GM23338 (cell line): ENCODE measurements around the gene ACOX3. TPM values are rescaled to one million over a fixed set of nuclear protein-coding genes. Genes with fewer than 3 reads are reported as not detected.

Source experiments
- ATAC-seq: fragments of 200-7000 bp; cut with Tn5 transposase; 3 replicates; pipeline ENCODE4 v1.9.1; 2020
- DNase-seq: peaks from one replicate; pipeline ENCODE4 v3.0.0-alpha.2; 2015; ENCODE audit warnings: low spot score
- H2AFZ ChIP-seq: fragments of 200-600 bp; sonication (generic); 2 replicates; pipeline ENCODE4 v1.8.0; 2016; ENCODE audit warnings: antibody characterized with exemption, mild to moderate bottlenecking, moderate library complexity
- H3F3A ChIP-seq: fragments of 200-600 bp; sonication (generic); replicated peaks from 2 replicates; pipeline ENCODE4 v1.8.0; 2017; ENCODE audit warnings: antibody characterized with exemption, mixed run types, low read depth
- H3K27ac ChIP-seq: fragments of 200-600 bp; sonication (generic); 2 replicates; pipeline ENCODE4 v1.6.1; 2016; ENCODE audit warnings: low read depth
- H3K27me3 ChIP-seq: fragments of 200-600 bp; sonication (generic); 2 replicates; pipeline ENCODE4 v1.8.0; 2016; ENCODE audit warnings: mild to moderate bottlenecking, mixed run types, moderate library complexity; ENCODE audit not compliant: insufficient read depth
- H3K36me3 ChIP-seq: fragments of 200-600 bp; sonication (generic); 2 replicates; pipeline ENCODE4 v1.8.0; 2016; ENCODE audit warnings: mild to moderate bottlenecking; ENCODE audit not compliant: insufficient read depth
- H3K4me1 ChIP-seq: fragments of 200-600 bp; sonication (generic); 2 replicates; pipeline ENCODE4 v1.8.0; 2016; ENCODE audit warnings: mild to moderate bottlenecking, moderate library complexity; ENCODE audit not compliant: insufficient read depth
- H3K4me2 ChIP-seq: fragments of 200-600 bp; sonication (generic); 2 replicates; pipeline ENCODE4 v1.7.1; 2017; ENCODE audit warnings: mixed run types
- H3K4me3 ChIP-seq: fragments of 200-600 bp; sonication (generic); 2 replicates; pipeline ENCODE4 v1.6.1; 2016; ENCODE audit warnings: mixed run types
- H3K79me2 ChIP-seq: fragments of 200-600 bp; sonication (generic); replicated peaks from 2 replicates; pipeline ENCODE4 v1.8.0; 2017; ENCODE audit warnings: mild to moderate bottlenecking; ENCODE audit not compliant: insufficient read depth
- H3K9me2 ChIP-seq: fragments of 200-600 bp; sonication (generic); 2 replicates; pipeline ENCODE4 v1.8.0; 2017; ENCODE audit not compliant: insufficient read depth
- H4K20me1 ChIP-seq: fragments of 200-600 bp; sonication (generic); replicated peaks from 2 replicates; pipeline ENCODE4 v1.8.0; 2017; ENCODE audit warnings: mild to moderate bottlenecking; ENCODE audit not compliant: insufficient read depth
- H3K27ac Mint-ChIP-seq: 2 replicates; pipeline ENCODE4 v1.8.0; 2020; ENCODE audit warnings: inconsistent platforms, mild to moderate bottlenecking, moderate library complexity, mixed read lengths
- H3K27me3 Mint-ChIP-seq: 3 replicates; pipeline ENCODE4 v1.8.0; 2022; ENCODE audit warnings: low read depth, mild to moderate bottlenecking, moderate library complexity, mixed read lengths, inconsistent platforms; ENCODE audit not compliant: insufficient read depth, poor library complexity
- H3K36me3 Mint-ChIP-seq: 3 replicates; pipeline ENCODE4 v1.8.0; 2021; ENCODE audit warnings: low read depth, mild to moderate bottlenecking, inconsistent platforms, moderate library complexity, mixed read lengths
- H3K4me1 Mint-ChIP-seq: 3 replicates; pipeline ENCODE4 v1.8.0; 2020; ENCODE audit warnings: mild to moderate bottlenecking, inconsistent platforms, mixed read lengths
- H3K4me3 Mint-ChIP-seq: 3 replicates; pipeline ENCODE4 v1.8.0; 2021; ENCODE audit warnings: moderate library complexity, mild to moderate bottlenecking, inconsistent platforms, mixed read lengths
- H3K9me3 Mint-ChIP-seq: 3 replicates; pipeline ENCODE4 v1.8.0; 2020; ENCODE audit warnings: moderate library complexity, mild to moderate bottlenecking, inconsistent platforms, mixed read lengths
- CREB1 ChIP-seq: fragments of 250-450 bp; sonication (Bioruptor Pico); IDR thresholded peaks from 2 replicates; pipeline ENCODE4 v1.5.0; 2020; ENCODE audit warnings: low read depth, mild to moderate bottlenecking, moderate library complexity
- EZH2 ChIP-seq: fragments of 200-600 bp; sonication (generic); IDR thresholded peaks from one replicate; pipeline ENCODE4 v1.8.0; 2017; ENCODE audit warnings: antibody characterized with exemption, mild to moderate bottlenecking, low read depth; ENCODE audit not compliant: unreplicated experiment
- EZH2phosphoT487 ChIP-seq: fragments of 200-600 bp; sonication (generic); IDR thresholded peaks from one replicate; pipeline ENCODE4 v1.8.1; 2018; ENCODE audit warnings: antibody characterized with exemption; ENCODE audit not compliant: unreplicated experiment
- JUNB ChIP-seq: IDR thresholded peaks from one replicate; pipeline ENCODE4 v1.6.1; 2016; ENCODE audit warnings: antibody characterized with exemption; ENCODE audit not compliant: unreplicated experiment
- NANOG ChIP-seq: IDR thresholded peaks from 2 replicates; pipeline ENCODE4 v1.6.1; 2016; ENCODE audit warnings: antibody characterized with exemption, borderline replicate concordance
- POLR2AphosphoS5 ChIP-seq: IDR thresholded peaks from 2 replicates; pipeline ENCODE4 v1.6.1; 2016; ENCODE audit warnings: antibody characterized with exemption, low read depth
- STAT1 ChIP-seq: IDR thresholded peaks from one replicate; pipeline ENCODE4 v1.6.1; 2016; ENCODE audit warnings: antibody characterized with exemption; ENCODE audit not compliant: unreplicated experiment
- ZNF114 ChIP-seq: fragments of 250-450 bp; sonication (Bioruptor Pico); IDR thresholded peaks from 2 replicates; pipeline ENCODE4 v1.5.0; 2020; ENCODE audit warnings: mild to moderate bottlenecking, moderate library complexity
- ZNF331 ChIP-seq: fragments of 250-450 bp; sonication (Bioruptor Pico); IDR thresholded peaks from 2 replicates; pipeline ENCODE4 v1.5.0; 2020; ENCODE audit warnings: low read depth, mild to moderate bottlenecking, moderate library complexity
- polyA plus RNA-seq: library from polyadenylated mRNA; unstranded; fragments of >200 nt; fragmentation: Nextera tagmentation; extraction: Ambion mirVana; gene quantifications from 2 replicates; pipeline ENCODE4 v1.2.1, GENCODE V29; 2016
- total RNA-seq: library from RNA; depleted of rRNA; stranded (reverse); fragments of >200 nt; shearing (Covaris generic); gene quantifications from 2 replicates; pipeline ENCODE4 v1.2.3, GENCODE V29; 2014
- TF ChIP-seq, protein P1 (sequence below): IDR thresholded peaks from 2 replicates; pipeline ENCODE4 v1.6.1; 2016; ENCODE audit warnings: antibody characterized with exemption
- TF ChIP-seq, protein P2 (sequence below): IDR thresholded peaks from one replicate; pipeline ENCODE4 v1.6.1; 2018; ENCODE audit warnings: antibody characterized with exemption; ENCODE audit not compliant: unreplicated experiment
- TF ChIP-seq, protein P3 (sequence below): fragments of 250-450 bp; sonication (Bioruptor Pico); IDR thresholded peaks from 2 replicates; pipeline ENCODE4 v1.5.0; 2020; ENCODE audit warnings: mild to moderate bottlenecking, moderate library complexity
- TF ChIP-seq, protein P4 (sequence below), 2 experiments: fragments of 200-600 bp in 1 of 2; sonication (generic) in 1 of 2; conservative IDR thresholded peaks; 2 replicates each; pipeline versions ENCODE4 v1.5.1 to v1.6.1; 2016 to 2017; ENCODE audit warnings: antibody characterized with exemption in 2 of 2, low read depth in 2 of 2, mild to moderate bottlenecking in 2 of 2, moderate library complexity in 1 of 2

ACOX3 gene
- total and polyA plus RNA-seq, 2 experiments from 2014 or later, result 6.4 to 17.2 TPM

DNA sequence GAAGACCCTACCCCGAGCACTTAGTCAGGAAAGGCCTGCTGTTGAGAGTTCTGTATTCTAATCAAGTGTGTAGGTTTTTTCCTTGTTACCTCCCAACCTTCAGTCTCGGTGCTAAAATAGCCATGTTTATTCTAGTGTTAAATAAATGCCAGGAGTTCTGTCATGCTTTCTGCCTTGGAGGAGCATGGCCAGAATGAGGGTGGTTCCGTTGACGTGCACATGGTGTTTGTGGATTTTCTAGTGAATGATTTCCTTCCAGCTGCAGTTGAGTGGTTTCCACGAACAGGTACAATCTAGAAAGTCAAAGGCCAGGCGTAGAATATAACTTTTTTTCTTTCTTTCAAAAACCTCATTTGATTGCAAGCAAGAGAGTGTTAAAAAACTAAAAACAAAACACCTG is 21.1 kb upstream of the ACOX3 start:
- Mint-ChIP-seq H3K4me1 (peaks cover 8% of the 10 kb centered on the region), H3K4me3 (no peak overlapping the region)

More for the DNA sequence above, 21.1 kb upstream of the ACOX3 start:
- H3K27me3 ChIP-seq, result no peaks in the 10 kb centered on the region
- no peaks in the 10 kb centered on the region for H3K4me1 ChIP-seq
- peaks cover 33% of the 10 kb centered on the region for H3K36me3 Mint-ChIP-seq
- H3K36me3 ChIP-seq, result peaks cover 9% of the 10 kb centered on the region; the same call in 1 of the 2 replicates
- peaks cover 9% of the 10 kb centered on the region; the same call in 1 of the 2 replicates for H4K20me1 ChIP-seq
- H3K9me3 Mint-ChIP-seq, result no peaks in the 10 kb centered on the region
- H3K9me2 ChIP-seq, result no peaks in the 10 kb centered on the region
- no peak for DNase-seq
- no peak for ATAC-seq
- H3K79me2 ChIP-seq, result no peaks in the 10 kb centered on the region
- no peak overlapping the region for H3K4me2 ChIP-seq
- H2AFZ ChIP-seq, result no peak overlapping the region
- H3K27me3 Mint-ChIP-seq, result peaks cover 6% of the 10 kb centered on the region
- no peaks in the 10 kb centered on the region for H3F3A ChIP-seq
- H3K27ac Mint-ChIP-seq, result no peak overlapping the region
- H3K27ac ChIP-seq, result no peak overlapping the region
- TF ChIP-seq, protein P1, sequence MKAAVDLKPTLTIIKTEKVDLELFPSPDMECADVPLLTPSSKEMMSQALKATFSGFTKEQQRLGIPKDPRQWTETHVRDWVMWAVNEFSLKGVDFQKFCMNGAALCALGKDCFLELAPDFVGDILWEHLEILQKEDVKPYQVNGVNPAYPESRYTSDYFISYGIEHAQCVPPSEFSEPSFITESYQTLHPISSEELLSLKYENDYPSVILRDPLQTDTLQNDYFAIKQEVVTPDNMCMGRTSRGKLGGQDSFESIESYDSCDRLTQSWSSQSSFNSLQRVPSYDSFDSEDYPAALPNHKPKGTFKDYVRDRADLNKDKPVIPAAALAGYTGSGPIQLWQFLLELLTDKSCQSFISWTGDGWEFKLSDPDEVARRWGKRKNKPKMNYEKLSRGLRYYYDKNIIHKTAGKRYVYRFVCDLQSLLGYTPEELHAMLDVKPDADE, result no peak
- no peak for TF ChIP-seq EZH2phosphoT487
- no peak for TF ChIP-seq CREB1
- TF ChIP-seq, protein P2, sequence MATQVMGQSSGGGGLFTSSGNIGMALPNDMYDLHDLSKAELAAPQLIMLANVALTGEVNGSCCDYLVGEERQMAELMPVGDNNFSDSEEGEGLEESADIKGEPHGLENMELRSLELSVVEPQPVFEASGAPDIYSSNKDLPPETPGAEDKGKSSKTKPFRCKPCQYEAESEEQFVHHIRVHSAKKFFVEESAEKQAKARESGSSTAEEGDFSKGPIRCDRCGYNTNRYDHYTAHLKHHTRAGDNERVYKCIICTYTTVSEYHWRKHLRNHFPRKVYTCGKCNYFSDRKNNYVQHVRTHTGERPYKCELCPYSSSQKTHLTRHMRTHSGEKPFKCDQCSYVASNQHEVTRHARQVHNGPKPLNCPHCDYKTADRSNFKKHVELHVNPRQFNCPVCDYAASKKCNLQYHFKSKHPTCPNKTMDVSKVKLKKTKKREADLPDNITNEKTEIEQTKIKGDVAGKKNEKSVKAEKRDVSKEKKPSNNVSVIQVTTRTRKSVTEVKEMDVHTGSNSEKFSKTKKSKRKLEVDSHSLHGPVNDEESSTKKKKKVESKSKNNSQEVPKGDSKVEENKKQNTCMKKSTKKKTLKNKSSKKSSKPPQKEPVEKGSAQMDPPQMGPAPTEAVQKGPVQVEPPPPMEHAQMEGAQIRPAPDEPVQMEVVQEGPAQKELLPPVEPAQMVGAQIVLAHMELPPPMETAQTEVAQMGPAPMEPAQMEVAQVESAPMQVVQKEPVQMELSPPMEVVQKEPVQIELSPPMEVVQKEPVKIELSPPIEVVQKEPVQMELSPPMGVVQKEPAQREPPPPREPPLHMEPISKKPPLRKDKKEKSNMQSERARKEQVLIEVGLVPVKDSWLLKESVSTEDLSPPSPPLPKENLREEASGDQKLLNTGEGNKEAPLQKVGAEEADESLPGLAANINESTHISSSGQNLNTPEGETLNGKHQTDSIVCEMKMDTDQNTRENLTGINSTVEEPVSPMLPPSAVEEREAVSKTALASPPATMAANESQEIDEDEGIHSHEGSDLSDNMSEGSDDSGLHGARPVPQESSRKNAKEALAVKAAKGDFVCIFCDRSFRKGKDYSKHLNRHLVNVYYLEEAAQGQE, result no peak
- TF ChIP-seq, protein P3, sequence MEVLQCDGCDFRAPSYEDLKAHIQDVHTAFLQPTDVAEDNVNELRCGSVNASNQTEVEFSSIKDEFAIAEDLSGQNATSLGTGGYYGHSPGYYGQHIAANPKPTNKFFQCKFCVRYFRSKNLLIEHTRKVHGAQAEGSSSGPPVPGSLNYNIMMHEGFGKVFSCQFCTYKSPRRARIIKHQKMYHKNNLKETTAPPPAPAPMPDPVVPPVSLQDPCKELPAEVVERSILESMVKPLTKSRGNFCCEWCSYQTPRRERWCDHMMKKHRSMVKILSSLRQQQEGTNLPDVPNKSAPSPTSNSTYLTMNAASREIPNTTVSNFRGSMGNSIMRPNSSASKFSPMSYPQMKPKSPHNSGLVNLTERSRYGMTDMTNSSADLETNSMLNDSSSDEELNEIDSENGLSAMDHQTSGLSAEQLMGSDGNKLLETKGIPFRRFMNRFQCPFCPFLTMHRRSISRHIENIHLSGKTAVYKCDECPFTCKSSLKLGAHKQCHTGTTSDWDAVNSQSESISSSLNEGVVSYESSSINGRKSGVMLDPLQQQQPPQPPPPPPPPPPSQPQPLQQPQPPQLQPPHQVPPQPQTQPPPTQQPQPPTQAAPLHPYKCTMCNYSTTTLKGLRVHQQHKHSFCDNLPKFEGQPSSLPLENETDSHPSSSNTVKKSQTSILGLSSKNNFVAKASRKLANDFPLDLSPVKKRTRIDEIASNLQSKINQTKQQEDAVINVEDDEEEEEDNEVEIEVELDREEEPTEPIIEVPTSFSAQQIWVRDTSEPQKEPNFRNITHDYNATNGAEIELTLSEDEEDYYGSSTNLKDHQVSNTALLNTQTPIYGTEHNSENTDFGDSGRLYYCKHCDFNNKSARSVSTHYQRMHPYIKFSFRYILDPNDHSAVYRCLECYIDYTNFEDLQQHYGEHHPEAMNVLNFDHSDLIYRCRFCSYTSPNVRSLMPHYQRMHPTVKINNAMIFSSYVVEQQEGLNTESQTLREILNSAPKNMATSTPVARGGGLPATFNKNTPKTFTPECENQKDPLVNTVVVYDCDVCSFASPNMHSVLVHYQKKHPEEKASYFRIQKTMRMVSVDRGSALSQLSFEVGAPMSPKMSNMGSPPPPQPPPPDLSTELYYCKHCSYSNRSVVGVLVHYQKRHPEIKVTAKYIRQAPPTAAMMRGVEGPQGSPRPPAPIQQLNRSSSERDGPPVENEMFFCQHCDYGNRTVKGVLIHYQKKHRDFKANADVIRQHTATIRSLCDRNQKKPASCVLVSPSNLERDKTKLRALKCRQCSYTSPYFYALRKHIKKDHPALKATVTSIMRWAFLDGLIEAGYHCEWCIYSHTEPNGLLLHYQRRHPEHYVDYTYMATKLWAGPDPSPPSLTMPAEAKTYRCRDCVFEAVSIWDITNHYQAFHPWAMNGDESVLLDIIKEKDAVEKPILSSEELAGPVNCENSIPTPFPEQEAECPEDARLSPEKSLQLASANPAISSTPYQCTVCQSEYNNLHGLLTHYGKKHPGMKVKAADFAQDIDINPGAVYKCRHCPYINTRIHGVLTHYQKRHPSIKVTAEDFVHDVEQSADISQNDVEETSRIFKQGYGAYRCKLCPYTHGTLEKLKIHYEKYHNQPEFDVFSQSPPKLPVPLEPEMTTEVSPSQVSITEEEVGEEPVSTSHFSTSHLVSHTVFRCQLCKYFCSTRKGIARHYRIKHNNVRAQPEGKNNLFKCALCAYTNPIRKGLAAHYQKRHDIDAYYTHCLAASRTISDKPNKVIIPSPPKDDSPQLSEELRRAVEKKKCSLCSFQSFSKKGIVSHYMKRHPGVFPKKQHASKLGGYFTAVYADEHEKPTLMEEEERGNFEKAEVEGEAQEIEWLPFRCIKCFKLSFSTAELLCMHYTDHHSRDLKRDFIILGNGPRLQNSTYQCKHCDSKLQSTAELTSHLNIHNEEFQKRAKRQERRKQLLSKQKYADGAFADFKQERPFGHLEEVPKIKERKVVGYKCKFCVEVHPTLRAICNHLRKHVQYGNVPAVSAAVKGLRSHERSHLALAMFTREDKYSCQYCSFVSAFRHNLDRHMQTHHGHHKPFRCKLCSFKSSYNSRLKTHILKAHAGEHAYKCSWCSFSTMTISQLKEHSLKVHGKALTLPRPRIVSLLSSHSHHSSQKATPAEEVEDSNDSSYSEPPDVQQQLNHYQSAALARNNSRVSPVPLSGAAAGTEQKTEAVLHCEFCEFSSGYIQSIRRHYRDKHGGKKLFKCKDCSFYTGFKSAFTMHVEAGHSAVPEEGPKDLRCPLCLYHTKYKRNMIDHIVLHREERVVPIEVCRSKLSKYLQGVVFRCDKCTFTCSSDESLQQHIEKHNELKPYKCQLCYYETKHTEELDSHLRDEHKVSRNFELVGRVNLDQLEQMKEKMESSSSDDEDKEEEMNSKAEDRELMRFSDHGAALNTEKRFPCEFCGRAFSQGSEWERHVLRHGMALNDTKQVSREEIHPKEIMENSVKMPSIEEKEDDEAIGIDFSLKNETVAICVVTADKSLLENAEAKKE (CRISPR knock-in tag), result no peak
- TF ChIP-seq STAT1, result no peak
- no peak for TF ChIP-seq POLR2AphosphoS5
- no peak for TF ChIP-seq JUNB
- no peak for TF ChIP-seq NANOG
- TF ChIP-seq, protein P4, sequence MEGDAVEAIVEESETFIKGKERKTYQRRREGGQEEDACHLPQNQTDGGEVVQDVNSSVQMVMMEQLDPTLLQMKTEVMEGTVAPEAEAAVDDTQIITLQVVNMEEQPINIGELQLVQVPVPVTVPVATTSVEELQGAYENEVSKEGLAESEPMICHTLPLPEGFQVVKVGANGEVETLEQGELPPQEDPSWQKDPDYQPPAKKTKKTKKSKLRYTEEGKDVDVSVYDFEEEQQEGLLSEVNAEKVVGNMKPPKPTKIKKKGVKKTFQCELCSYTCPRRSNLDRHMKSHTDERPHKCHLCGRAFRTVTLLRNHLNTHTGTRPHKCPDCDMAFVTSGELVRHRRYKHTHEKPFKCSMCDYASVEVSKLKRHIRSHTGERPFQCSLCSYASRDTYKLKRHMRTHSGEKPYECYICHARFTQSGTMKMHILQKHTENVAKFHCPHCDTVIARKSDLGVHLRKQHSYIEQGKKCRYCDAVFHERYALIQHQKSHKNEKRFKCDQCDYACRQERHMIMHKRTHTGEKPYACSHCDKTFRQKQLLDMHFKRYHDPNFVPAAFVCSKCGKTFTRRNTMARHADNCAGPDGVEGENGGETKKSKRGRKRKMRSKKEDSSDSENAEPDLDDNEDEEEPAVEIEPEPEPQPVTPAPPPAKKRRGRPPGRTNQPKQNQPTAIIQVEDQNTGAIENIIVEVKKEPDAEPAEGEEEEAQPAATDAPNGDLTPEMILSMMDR (conservative IDR thresholded peaks at IDR 0.05; ENCODE audit: low read depth in 2 of 2), result no peak
- TF ChIP-seq ZNF331, result no peak
- TF ChIP-seq EZH2, result no peak
- no peak for TF ChIP-seq ZNF114 (CRISPR knock-in tag)
- H3K4me3 ChIP-seq, result no peak overlapping the region
